Heart right ventricle (tissue), 16 donors: Measurements from ENCODE around the gene UXT. TPM values are rescaled to one million over a fixed set of nuclear protein-coding genes. Genes with fewer than 3 reads are reported as not detected.

Experiments used
- ATAC-seq, 8 donors: fragments of 200-7000 bp; cut with Tn5 transposase; one replicate each; pipeline ENCODE4 v1.9.1; 2020; ENCODE audit warnings: mild to moderate bottlenecking in 8 of 8, moderate library complexity in 8 of 8, moderate number of reproducible peaks in 1 of 8
- DNase-seq, 2 donors: peaks; one replicate each; pipeline ENCODE4 v3.0.0-alpha.2; 2020
- H3K27ac ChIP-seq, 10 donors: fragments of 200-600 bp; sonication (generic) in 2 of 10; one replicate each; pipeline versions ENCODE4 v1.5.0 to v1.8.0; 2020 to 2022; ENCODE audit warnings: mild to moderate bottlenecking in 3 of 10
- H3K27me3 ChIP-seq, 7 donors: fragments of 200-600 bp; one replicate each; pipeline ENCODE4 v1.8.0; 2021 to 2022; ENCODE audit warnings: mild to moderate bottlenecking in 2 of 7
- H3K36me3 ChIP-seq, 9 donors: fragments of 200-600 bp; sonication (generic) in 1 of 9; one replicate each; pipeline versions ENCODE4 v1.5.0 to v1.8.0; 2020 to 2022; ENCODE audit warnings: mild to moderate bottlenecking in 2 of 9
- H3K4me1 ChIP-seq, 9 donors: fragments of 200-600 bp; sonication (generic) in 1 of 9; one replicate each; pipeline versions ENCODE4 v1.5.0 to v1.8.0; 2020 to 2022; ENCODE audit warnings: mild to moderate bottlenecking in 4 of 9
- H3K4me3 ChIP-seq, 10 donors: fragments of 200-600 bp; sonication (generic) in 2 of 10; one replicate each; pipeline versions ENCODE4 v1.5.0 to v1.8.0; 2020 to 2022; ENCODE audit warnings: mild to moderate bottlenecking in 7 of 10, moderate library complexity in 2 of 10
- H3K9me3 ChIP-seq, 11 donors: fragments of 200-600 bp in 10 of 11; sonication (generic) in 2 of 11; one replicate each; pipeline versions ENCODE4 v1.5.0 to v1.8.0; 2013 to 2022; ENCODE audit warnings: mild to moderate bottlenecking in 2 of 11, control low read depth in 1 of 11, moderate library complexity in 1 of 11
- CTCF ChIP-seq, 9 donors: fragments of 200-600 bp; sonication (generic) in 2 of 9; IDR thresholded peaks; one replicate each; pipeline versions ENCODE4 v1.5.0 to v1.8.0; 2021 to 2022; ENCODE audit warnings: antibody characterized with exemption in 9 of 9, mild to moderate bottlenecking in 5 of 9, moderate library complexity in 1 of 9
- WGBS, 2 donors: extraction: QIAGEN DNeasy Blood & Tissue Kit; methylation state at CpG; one replicate each; pipeline ENCODE4 v1.1.7; 2013; ENCODE audit warnings: inconsistent platforms in 1 of 2; 5-methylcytosine and 5-hydroxymethylcytosine counted together
- intact Hi-C, 10 donors: fragments of 100-400 bp; cut with DNase I; formaldehyde crosslinking; loops; one replicate each; pipeline versions ENCODE4 v1.11.1 to v1.14.2; 2022
- polyA plus RNA-seq, 2 donors: library from polyadenylated mRNA; stranded (reverse); fragments of 200-250 nt; gene quantifications; one replicate each; pipeline ENCODE4 v1.2.3, GENCODE V29; 2013
- total RNA-seq, 10 donors: library from RNA; stranded (reverse); fragmentation: NEBNext Ultra II Directional in 3 of 10; extraction: Animal tissue kit (Norgen Biotek cat#: 25700) in 3 of 10; gene quantifications; one replicate each; pipeline versions ENCODE4 v1.2.1 to v1.2.4, GENCODE V29; 2021 to 2023
- donor health status: Arrhythmogenic right ventricular cardiomyopathy.
- donor health status: ischemic (EF 13 %, LVEDD 7.1; RV severe dilation, severe dysfunction).
- donor health status: healthy with polysubstance abuse.
- donor health status: DM: no; HTN: yes; CAD: no.
- donor health status: DM: no; HTN: no; CAD: no.
- donor health status: ischemic (EF 25% LVEDD 6.9; RV normal size, moderate dysfunction).
- donor health status: ischemic (EF 25% LVEDD 5.7; RV mildly dilated, moderate dysfunction).
- donor health status: healthy.
- donor health status: DM: yes; HTN: yes; CAD: no.
- donor health status: Ischemic cardiomyopathy.
- donor health status: ischemic (EF 35%, LVEDD 5.7; RV mildly dilated, moderate dysfunction).
- donor health status: nonischemic (EF 11% LVEDD 7.7; RV severe dilation, severe dysfunction).
- donor health status: DM: yes; HTN: yes; CAD: no.
- donor health status: PGD.
- donor health status: ischemic (EF 29% LVEDD 5.4; RV normal size, mild dysfunction).
- donor health status: nonischemic (EF 23%, LVEDD 6.1; RV moderate dilation, normal function).

UXT gene
- total and polyA plus RNA-seq, 12 donors = 84.1 to 242 (median 92.1) TPM

DNA sequence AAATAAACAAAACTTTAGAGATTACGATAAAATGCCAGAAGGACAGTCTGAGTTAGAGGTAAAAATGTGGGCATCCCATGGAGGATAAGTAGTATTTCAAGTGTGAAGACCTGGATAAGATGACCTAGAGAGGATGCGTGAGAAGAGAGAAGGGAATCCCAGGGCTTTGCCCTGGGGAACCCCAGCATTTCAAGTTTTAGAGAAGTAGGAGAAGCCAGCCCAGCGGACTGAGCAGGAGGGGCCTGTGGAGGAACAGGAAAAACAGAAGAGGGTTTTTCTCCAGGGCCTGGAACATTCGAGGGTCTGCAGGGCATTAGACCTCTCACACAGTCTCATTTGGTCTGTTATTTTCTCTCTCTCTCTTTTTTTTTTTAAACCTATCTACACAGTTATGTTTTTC lies 26.3 kb downstream of the UXT start:
- TF ChIP-seq CTCF (IDR thresholded peaks at IDR 0.05) = no peak
- DNase-seq = no peak
- Histone ChIP-seq H3K36me3 (peaks cover 0 to 32% (median 0%) of the 10 kb centered on the region in 9 donors), H3K4me3 (no peak overlapping the region), H3K27ac (peak overlapping the region in 1 of 10 donors; percentile 18), H3K9me3 (no peaks in the 10 kb centered on the region), H3K4me1 (peaks cover 0 to 15% (median 0%) of the 10 kb centered on the region in 9 donors), H3K27me3 (peaks cover 0 to 9% (median 0%) of the 10 kb centered on the region in 7 donors)
- ATAC-seq = no peak
- intact Hi-C loops = no loop called here
- WGBS, 2 donors = 53 to 57% methylated on average over 4 of the region's 4 CpGs

DNA sequence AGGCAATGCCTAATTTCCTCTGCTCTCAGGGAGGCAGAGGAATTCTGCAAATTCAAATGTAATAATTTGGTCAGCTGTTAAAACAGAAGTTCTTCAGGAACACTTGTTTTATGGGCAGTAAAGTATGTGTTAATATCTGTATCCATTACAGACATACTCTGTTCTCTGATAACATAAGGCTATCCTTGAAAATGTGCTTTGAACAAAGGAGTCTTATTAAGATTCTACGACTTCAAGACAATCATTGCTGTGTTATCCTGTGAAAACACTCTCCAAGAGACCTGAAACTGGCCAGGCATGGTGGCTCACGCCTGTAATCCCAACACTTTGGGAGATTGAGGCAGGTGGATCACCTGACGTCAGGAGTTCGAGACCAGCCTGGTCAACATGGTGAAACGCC lies 27.3 kb downstream of the UXT start:
- no peak overlapping the region for H3K27ac ChIP-seq
- peaks cover 0 to 15% (median 0%) of the 10 kb centered on the region in 9 donors for H3K4me1 ChIP-seq
- no peaks in the 10 kb centered on the region for H3K9me3 ChIP-seq
- 93% methylated on average over 5 of the region's 5 CpGs for WGBS, 2 donors
- no peak overlapping the region for H3K4me3 ChIP-seq
- peaks cover 0 to 24% (median 0%) of the 10 kb centered on the region in 9 donors for H3K36me3 ChIP-seq
- TF ChIP-seq CTCF (IDR thresholded peaks at IDR 0.05) = no peak
- intact Hi-C loops = no loop called here
- DNase-seq = no peak
- peaks cover 0 to 9% (median 0%) of the 10 kb centered on the region in 7 donors for H3K27me3 ChIP-seq
- no peak for ATAC-seq

- intact Hi-C loops = no loop called here
- Histone ChIP-seq H3K9me3 (no peaks in the 10 kb centered on the region), H3K4me3 (peak within 1 kb of the TSS in 1 of 10 donors; percentile 44), H3K27ac (peak within 1 kb of the TSS in 1 of 10 donors; percentile 83), H3K27me3 (peaks cover 0 to 9% (median 0%) of the 10 kb centered on the region in 7 donors), H3K4me1 (peaks cover 0 to 15% (median 0%) of the 10 kb centered on the region in 9 donors), H3K36me3 (peaks cover 0 to 6% (median 0%) of the 10 kb centered on the region in 9 donors)
- DNase-seq (no peak), ATAC-seq (peak in 4 of 8 donors; percentile 14 to 37 (median 31))
- 43 to 64% methylated on average over 7 to 14 of the region's 14 CpGs for WGBS, 2 donors
- TF ChIP-seq CTCF (IDR thresholded peaks at IDR 0.05) = no peak
Measured at GRCh38 chrX:47629419-47630200, 29.4 kb downstream of the UXT start, which contains the start of gene CFP. TSS of gene CFP (minus strand) at chrX:47629930. CDS start at chrX:47629844, 86 bp downstream.

- DNase-seq (no peak), ATAC-seq (no peak)
- peak in 1 of 9 donors; percentile 5 for TF ChIP-seq CTCF (IDR thresholded peaks at IDR 0.05)
- Histone ChIP-seq H3K27me3 (peaks cover 0 to 12% (median 0%) of the 10 kb centered on the region in 7 donors), H3K4me3 (peak overlapping the region in 1 of 10 donors; percentile 44), H3K36me3 (no peaks in the 10 kb centered on the region), H3K4me1 (peaks cover 0 to 15% (median 0%) of the 10 kb centered on the region in 9 donors), H3K27ac (peak overlapping the region in 1 of 10 donors; percentile 83), H3K9me3 (no peaks in the 10 kb centered on the region)
- intact Hi-C loops = no loop called here
- WGBS, 2 donors = 92 to 100% methylated on average over 1 of the region's 1 CpG
Measured at GRCh38 chrX:47628982-47629381, 30.0 kb downstream of the UXT start.
